GM19193 (cell line): ENCODE data around the gene PARVA.

Source experiments
- POLR2A ChIP-seq: IDR thresholded peaks from 4 replicates; pipeline ENCODE4 v1.6.1; 2011; ENCODE audit not compliant: insufficient read depth, insufficient read length; ENCODE audit errors: extremely low read depth

Gene PARVA

GRCh38 chr11:12413141-12414052 is 36.0 kb downstream of the PARVA start:
- TF ChIP-seq POLR2A, result no peak

GRCh38 chr11:12414611-12415010 is 37.2 kb downstream of the PARVA start:
- no peak for TF ChIP-seq POLR2A

GRCh38 chr11:12415342-12415966 is 38.1 kb downstream of the PARVA start:
- no peak for TF ChIP-seq POLR2A

DNA sequence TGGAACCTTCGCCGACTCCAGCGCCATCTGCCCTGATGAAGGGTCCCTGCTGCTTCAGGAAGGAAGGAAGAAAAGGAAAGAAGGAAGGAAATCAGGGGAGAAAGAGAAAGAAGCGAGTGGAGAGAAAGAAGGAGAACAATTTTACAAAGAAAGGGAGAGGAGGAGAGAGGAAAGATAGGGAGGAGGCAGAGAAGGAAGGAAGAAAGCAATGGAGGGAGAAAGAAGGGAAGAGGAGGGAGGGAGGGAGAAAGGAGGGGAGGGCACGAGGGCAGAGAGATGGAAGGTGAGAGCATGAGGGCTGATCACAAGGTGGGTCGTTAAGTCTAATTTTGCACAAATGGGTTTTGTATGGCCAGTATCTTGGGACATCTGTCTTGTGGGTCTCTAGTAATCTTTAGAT is 39.2 kb downstream of the PARVA start:
- no peak for TF ChIP-seq POLR2A

DNA sequence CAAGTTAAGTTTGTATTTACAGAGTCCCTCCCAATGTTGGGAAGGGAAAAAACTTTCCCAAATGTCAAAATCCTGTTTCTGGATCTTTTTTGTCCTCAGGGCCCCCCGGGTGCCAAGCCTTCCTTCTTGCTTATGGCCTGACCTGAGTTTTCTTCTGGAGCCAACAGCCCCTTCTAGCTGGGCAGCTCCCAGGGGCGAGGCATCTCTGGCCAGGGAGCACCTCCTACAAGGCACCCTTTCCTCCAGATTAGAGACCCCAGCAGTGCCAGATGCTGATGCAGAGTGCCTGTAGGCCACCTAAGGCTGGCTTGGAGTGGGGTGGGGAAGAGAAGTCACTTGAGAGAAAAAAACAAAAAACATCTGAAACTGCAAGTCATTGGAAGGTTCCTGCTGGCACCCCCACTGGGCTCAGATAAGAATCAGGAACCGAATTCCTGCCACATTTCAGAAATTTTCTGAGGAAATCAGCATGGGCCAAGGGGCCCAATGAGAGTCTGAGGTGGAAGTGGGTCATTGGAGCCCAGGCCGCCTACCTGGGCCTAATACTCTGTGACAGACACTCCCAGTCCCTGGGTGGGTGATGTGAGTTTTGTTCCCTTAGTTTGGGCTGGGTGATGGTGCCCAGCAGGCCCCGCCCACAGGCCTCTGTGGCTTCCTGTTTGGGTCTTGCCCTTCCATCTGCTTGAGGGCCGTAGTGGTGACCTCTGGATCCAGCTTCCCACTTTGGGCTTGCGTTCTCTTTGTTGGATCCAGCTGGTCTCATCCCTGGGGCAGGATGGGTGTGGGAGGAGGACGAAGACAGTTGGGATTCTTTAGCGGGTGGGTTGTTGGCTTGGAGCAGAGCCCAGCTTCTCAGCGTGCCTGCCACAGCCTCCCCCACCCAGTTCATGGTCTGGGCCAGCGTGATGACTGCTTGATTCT is 40.6 kb downstream of the PARVA start:
- no peak for TF ChIP-seq POLR2A

DNA sequence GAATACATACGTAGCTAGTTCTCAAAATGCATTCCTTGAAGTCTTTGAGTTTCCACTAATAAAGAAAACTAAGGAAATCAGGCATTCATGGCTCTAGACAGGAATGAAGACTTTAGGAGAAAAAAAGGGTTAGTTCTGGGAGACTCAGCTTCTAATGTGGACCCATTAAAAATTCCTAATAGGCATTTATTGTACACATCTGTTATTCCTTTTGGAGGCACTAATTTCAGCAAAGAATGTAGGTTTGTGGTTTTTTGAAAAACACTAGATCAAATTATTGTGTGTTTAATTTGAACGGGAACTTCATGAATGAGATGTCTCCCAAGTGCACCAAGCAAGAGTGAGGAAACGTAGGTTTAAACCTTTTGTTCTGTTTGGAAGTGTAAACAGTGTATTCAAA is 42.7 kb downstream of the PARVA start:
- no peak for TF ChIP-seq POLR2A

DNA sequence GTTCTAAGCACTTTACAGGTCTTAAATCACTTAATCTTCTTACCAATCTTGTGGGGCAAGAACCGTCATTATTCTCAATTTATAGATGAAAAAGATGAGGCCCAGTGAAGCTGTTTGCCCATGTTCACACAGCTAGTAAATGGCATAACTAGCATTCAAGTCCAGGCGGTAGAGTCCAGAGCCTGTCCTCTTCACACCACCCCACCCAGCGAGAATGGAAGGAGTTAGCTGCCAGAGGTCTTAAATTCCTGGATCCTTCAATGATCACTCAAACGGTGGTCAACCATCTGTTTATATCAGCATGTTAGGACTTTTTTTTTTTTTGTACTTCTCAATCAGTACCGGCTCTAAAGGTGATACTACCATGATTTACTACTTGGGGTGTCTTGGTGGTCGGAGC is 43.3 kb downstream of the PARVA start:
- TF ChIP-seq POLR2A, result no peak

GRCh38 chr11:12421386-12421785 is 44.0 kb downstream of the PARVA start:
- no peak for TF ChIP-seq POLR2A

GRCh38 chr11:12426176-12426575 is 48.8 kb downstream of the PARVA start:
- no peak for TF ChIP-seq POLR2A

- no peak for TF ChIP-seq POLR2A
These were observed 51.8 kb downstream of the PARVA start for GRCh38 chr11:12429155-12429554.

GRCh38 chr11:12430351-12430750 is 53.0 kb downstream of the PARVA start:
- no peak for TF ChIP-seq POLR2A

GRCh38 chr11:12430954-12431595 is 53.7 kb downstream of the PARVA start:
- TF ChIP-seq POLR2A, result no peak

DNA sequence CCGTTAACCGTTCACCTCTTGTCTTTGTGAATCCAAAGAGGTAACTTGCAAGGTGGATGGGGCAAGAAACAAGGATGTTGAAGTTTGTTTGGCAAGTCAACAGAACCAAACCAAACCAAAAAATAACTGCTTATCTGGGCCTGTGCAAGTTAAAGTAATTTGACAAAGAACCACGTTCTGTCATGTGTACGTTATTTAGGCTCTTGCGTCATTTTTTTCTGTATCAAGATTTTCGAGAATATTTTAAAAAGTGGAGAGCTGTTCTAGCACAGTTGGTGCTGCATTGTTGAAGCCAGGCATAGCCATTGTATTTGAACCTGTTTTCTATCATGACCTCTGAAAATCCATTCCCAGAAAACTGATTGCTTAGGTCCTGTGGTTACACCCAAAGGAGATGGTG is 55.1 kb downstream of the PARVA start:
- TF ChIP-seq POLR2A, result no peak

DNA sequence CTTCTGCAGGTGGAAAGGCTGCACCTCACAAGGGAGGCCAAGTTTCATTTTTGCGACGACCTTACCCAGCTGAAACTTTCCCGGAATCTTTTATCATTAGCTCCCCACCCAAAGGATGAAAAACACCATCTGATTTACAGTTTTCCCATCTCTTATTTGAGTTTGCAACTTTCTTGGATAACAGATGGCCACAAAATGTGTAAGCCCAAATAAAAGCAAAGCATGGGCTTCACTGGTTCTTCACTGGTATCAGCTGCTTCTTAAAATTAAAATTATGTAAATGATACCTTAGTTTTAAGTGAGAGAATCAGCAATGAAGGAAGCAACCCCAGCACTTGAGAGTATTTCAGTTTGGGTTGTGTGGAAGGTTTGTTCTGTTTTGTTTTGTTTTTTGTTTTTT is 55.8 kb downstream of the PARVA start:
- no peak for TF ChIP-seq POLR2A
